Common myeloid progenitor, CD34-positive (primary cell): ENCODE results near the gene TNKS1BP1.

ENCODE experiments used
- CTCF ChIA-PET: fragments of 350-600 bp; sonication (Branson Sonifier 250); formaldehyde crosslinking; loops from one replicate; lab custom pipeline; 2021; ENCODE audit warnings: antibody characterized with exemption; lab: Charles Lee
- POLR2A ChIA-PET: fragments of 350-600 bp; sonication (Branson Sonifier 250); formaldehyde crosslinking; loops from one replicate; lab custom pipeline; 2021; ENCODE audit warnings: antibody characterized with exemption; lab: Charles Lee
- DNase-seq, 3 donors: peaks; one replicate each; pipeline versions ENCODE4 v3.0.0 to v3.0.0-alpha.2; 2013
- H3K27ac ChIP-seq, 2 experiments: 1 replicate in 1 of 2; 2 replicates in 1 of 2; pipeline ENCODE4 v1.7.0; 2013; ENCODE audit warnings: inconsistent platforms in 2 of 2, low read length in 2 of 2, mild to moderate bottlenecking in 2 of 2, low read depth in 1 of 2, moderate library complexity in 1 of 2; ENCODE audit not compliant: severe bottlenecking in 2 of 2, insufficient read depth in 1 of 2, poor library complexity in 1 of 2
- H3K27me3 ChIP-seq, 5 experiments: replicated peaks in 2 of 5; 1 replicate in 3 of 5; 2 replicates in 2 of 5; pipeline versions ENCODE4 v1.6.1 to v1.7.0; 2013; ENCODE audit warnings: low read length in 4 of 5, mild to moderate bottlenecking in 2 of 5, moderate library complexity in 2 of 5, inconsistent platforms in 1 of 5; ENCODE audit not compliant: insufficient read depth in 5 of 5, control insufficient read depth in 4 of 5
- H3K36me3 ChIP-seq, 4 experiments: 1 replicate in 2 of 4; 2 replicates in 2 of 4; pipeline versions ENCODE4 v1.6.1 to v1.7.0; 2013; ENCODE audit warnings: low read length in 3 of 4, control low read depth in 1 of 4, mild to moderate bottlenecking in 1 of 4; ENCODE audit not compliant: control insufficient read depth in 4 of 4, insufficient read depth in 4 of 4
- H3K4me1 ChIP-seq, 4 experiments: 1 replicate in 3 of 4; 2 replicates in 1 of 4; pipeline versions ENCODE4 v1.6.1 to v1.7.1; 2013; ENCODE audit warnings: low read length in 3 of 4, mild to moderate bottlenecking in 3 of 4, control low read depth in 1 of 4, inconsistent platforms in 1 of 4, moderate library complexity in 1 of 4; ENCODE audit not compliant: control insufficient read depth in 4 of 4, insufficient read depth in 4 of 4; ENCODE audit errors: control extremely low read depth in 1 of 4
- H3K4me3 ChIP-seq, 7 experiments: 1 replicate in 4 of 7; 2 replicates in 3 of 7; pipeline versions ENCODE4 v1.5.1 to v1.7.0; 2013; ENCODE audit warnings: mild to moderate bottlenecking in 7 of 7, low read length in 6 of 7, moderate library complexity in 6 of 7, inconsistent platforms in 2 of 7, low read depth in 2 of 7, control low read depth in 1 of 7; ENCODE audit not compliant: insufficient read depth in 4 of 7, control insufficient read depth in 1 of 7; ENCODE audit errors: extremely low read depth in 1 of 7
- H3K9me3 ChIP-seq, 5 experiments: 1 replicate in 4 of 5; 2 replicates in 1 of 5; pipeline versions ENCODE4 v1.6.1 to v1.7.1; 2013; ENCODE audit warnings: low read length in 4 of 5, mild to moderate bottlenecking in 2 of 5, inconsistent platforms in 1 of 5, low read depth in 1 of 5, moderate library complexity in 1 of 5; ENCODE audit not compliant: control insufficient read depth in 4 of 5, insufficient read depth in 2 of 5; ENCODE audit errors: control extremely low read depth in 1 of 5
- WGBS: methylation state at CpG from one replicate; pipeline ENCODE4 v1.1.5; 2013; ENCODE audit not compliant: insufficient coverage; 5-methylcytosine and 5-hydroxymethylcytosine counted together

The TNKS1BP1 gene

GRCh38 chr11:57276169-57276970 lies 48.4 kb downstream of the TNKS1BP1 start:
- Histone ChIP-seq H3K27me3 (peaks cover 2 to 7% (median 6%) of the 10 kb centered on the region in 5 experiments), H3K9me3 (peaks cover 0 to 12% (median 2%) of the 10 kb centered on the region in 5 experiments), H3K4me3 (no peak overlapping the region), H3K4me1 (peaks cover 0 to 4% (median 0%) of the 10 kb centered on the region in 4 experiments), H3K27ac (no peak overlapping the region), H3K36me3 (no peaks in the 10 kb centered on the region)
- POLR2A ChIA-PET, result no interaction called here
- WGBS, result 83% methylated on average over 1 of the region's 3 CpGs
- CTCF ChIA-PET, result interaction anchor here (0.9 to 2.6 kb wide), 6 partner anchors 9 to 434 kb away, joined by 3 to 9 read pairs (median 4); no protein-coding TSS in a partner anchor
- no peak for DNase-seq

- no peak overlapping the region for H3K27ac ChIP-seq
- no peaks in the 10 kb centered on the region for H3K36me3 ChIP-seq
- peaks cover 0 to 11% (median 2%) of the 10 kb centered on the region in 5 experiments for H3K9me3 ChIP-seq
- WGBS, result 100% methylated on average over 1 of the region's 3 CpGs
- no peak overlapping the region for H3K4me3 ChIP-seq
- peaks cover 2 to 11% (median 6%) of the 10 kb centered on the region in 5 experiments for H3K27me3 ChIP-seq
- ChIA-PET POLR2A (no interaction called here), CTCF (interaction anchor here (1.0 to 1.1 kb wide), 2 partner anchors 15 to 25 kb away, joined by 3 to 4 read pairs; no protein-coding TSS in a partner anchor)
- peaks cover 0 to 4% (median 0%) of the 10 kb centered on the region in 4 experiments for H3K4me1 ChIP-seq
- DNase-seq, result peak in 2 of 3 donors; percentile 15 to 37
Measured at GRCh38 chr11:57275582-57275981, 49.2 kb downstream of the TNKS1BP1 start.

- Histone ChIP-seq H3K9me3 (peaks cover 0 to 11% (median 2%) of the 10 kb centered on the region in 5 experiments), H3K4me1 (peaks cover 0 to 4% (median 0%) of the 10 kb centered on the region in 4 experiments), H3K27ac (no peak overlapping the region), H3K4me3 (no peak overlapping the region), H3K27me3 (peaks cover 2 to 13% (median 6%) of the 10 kb centered on the region in 5 experiments), H3K36me3 (no peaks in the 10 kb centered on the region)
- POLR2A ChIA-PET, result no interaction called here
- WGBS, result no CpG with 5 or more reads among the region's 1 CpG
- CTCF ChIA-PET, result interaction anchor here (1.0 to 1.1 kb wide), 2 partner anchors 14 to 25 kb away, joined by 3 to 4 read pairs; no protein-coding TSS in a partner anchor
- DNase-seq, result no peak
Measured at GRCh38 chr11:57274904-57275498, 49.8 kb downstream of the TNKS1BP1 start.

GRCh38 chr11:57273448-57274058 lies 51.2 kb downstream of the TNKS1BP1 start:
- no peak for DNase-seq
- H3K27me3 ChIP-seq, result peaks cover 2 to 17% (median 6%) of the 10 kb centered on the region in 5 experiments
- no peaks in the 10 kb centered on the region for H3K36me3 ChIP-seq
- WGBS, result 93% methylated on average over 4 of the region's 4 CpGs
- H3K27ac ChIP-seq, result no peak overlapping the region
- POLR2A ChIA-PET, result no interaction called here
- CTCF ChIA-PET, result interaction anchor here (0.8 to 1.9 kb wide), 2 partner anchors 25 to 432 kb away, joined by 3 to 4 read pairs; no protein-coding TSS in a partner anchor
- peaks cover 0 to 4% (median 0%) of the 10 kb centered on the region in 4 experiments for H3K4me1 ChIP-seq
- H3K4me3 ChIP-seq, result no peak overlapping the region
- H3K9me3 ChIP-seq, result peaks cover 0 to 11% (median 2%) of the 10 kb centered on the region in 5 experiments

GRCh38 chr11:57269571-57270021 lies 55.2 kb downstream of the TNKS1BP1 start:
- 11% methylated on average over 2 of the region's 3 CpGs for WGBS
- CTCF ChIA-PET, result interaction anchor here (1.0 to 1.4 kb wide), 2 partner anchors 18 to 20 kb away, joined by 3 read pairs; no protein-coding TSS in a partner anchor

GRCh38 chr11:57266157-57266556 lies 58.6 kb downstream of the TNKS1BP1 start:
- Histone ChIP-seq H3K36me3 (no peaks in the 10 kb centered on the region), H3K4me1 (no peaks in the 10 kb centered on the region), H3K9me3 (peaks cover 0 to 20% (median 6%) of the 10 kb centered on the region in 5 experiments), H3K4me3 (no peak overlapping the region), H3K27me3 (peaks cover 0 to 11% (median 5%) of the 10 kb centered on the region in 5 experiments), H3K27ac (no peak overlapping the region)
- no peak for DNase-seq
- ChIA-PET POLR2A (interaction anchor here (0.7 kb wide), 1 partner anchor 266 kb away, joined by 3 read pairs; no protein-coding TSS in a partner anchor), CTCF (interaction anchor here (1.2 kb wide), 1 partner anchor 13 kb away, joined by 3 read pairs; no protein-coding TSS in a partner anchor)

More at GRCh38 chr11:57269571-57270021, 55.2 kb downstream of the TNKS1BP1 start:
- H3K27me3 ChIP-seq, result peaks cover 0 to 15% (median 0%) of the 10 kb centered on the region in 5 experiments
- no peaks in the 10 kb centered on the region for H3K36me3 ChIP-seq
- no peaks in the 10 kb centered on the region for H3K4me1 ChIP-seq
- DNase-seq, result no peak
- POLR2A ChIA-PET, result no interaction called here
- H3K4me3 ChIP-seq, result no peak overlapping the region
- H3K9me3 ChIP-seq, result peaks cover 0 to 30% (median 8%) of the 10 kb centered on the region in 5 experiments
- H3K27ac ChIP-seq, result no peak overlapping the region
